SW 1271 (cell line): ENCODE results near the gene SORCS2.

ENCODE experiments used
- DNase-seq, 2 experiments: peaks; one replicate each; lab custom pipeline; 2025; lab: John Stamatoyannopoulos, UW

SORCS2 gene

DNA sequence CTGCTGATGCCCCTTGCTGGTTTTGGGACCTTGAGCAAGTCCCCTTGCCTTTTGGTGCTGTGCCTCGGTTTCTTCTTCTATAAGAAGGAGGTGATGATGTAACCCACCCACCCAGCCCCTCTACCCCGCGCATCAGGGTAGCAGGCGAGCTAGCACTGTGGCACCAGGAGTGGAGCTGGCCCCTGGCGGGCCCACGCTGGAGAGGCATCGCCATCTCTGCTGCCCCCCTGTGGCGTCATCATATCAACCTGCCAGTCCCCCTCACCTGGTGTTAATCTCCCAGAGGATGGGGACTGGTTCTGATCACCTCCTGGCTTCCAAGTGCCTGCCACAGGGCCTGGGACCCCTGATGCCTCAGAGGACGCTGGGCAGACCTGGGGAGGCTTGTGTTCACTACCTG lies 6.3 kb upstream of the SORCS2 start:
- DNase-seq: peak in 1 of 2 experiments; percentile 2

- no peak for DNase-seq
These were observed 5.7 kb upstream of the SORCS2 start for GRCh38 chr4:7186516-7187167.

GRCh38 chr4:7187168-7187535 lies 5.2 kb upstream of the SORCS2 start:
- DNase-seq: no peak

DNA sequence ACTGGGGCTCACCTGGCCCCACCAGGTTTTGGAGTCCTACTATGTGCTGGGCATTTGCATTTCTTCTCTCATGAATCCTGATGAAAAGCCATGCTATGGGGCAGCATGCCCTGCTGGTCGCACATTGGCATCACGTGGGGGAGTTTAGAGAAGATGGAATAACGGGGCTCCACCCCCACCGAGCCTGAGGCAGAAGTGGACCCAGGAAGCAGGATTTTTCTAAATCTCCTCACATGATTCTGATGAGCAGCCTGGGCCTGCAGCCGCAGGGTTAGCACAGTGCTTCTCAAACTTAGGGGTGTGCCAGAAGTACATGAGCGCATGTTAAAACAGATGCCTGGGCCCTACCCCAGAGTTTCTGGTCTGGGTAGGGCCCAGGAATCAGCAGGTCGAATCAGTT lies 4.6 kb upstream of the SORCS2 start:
- DNase-seq: no peak

DNA sequence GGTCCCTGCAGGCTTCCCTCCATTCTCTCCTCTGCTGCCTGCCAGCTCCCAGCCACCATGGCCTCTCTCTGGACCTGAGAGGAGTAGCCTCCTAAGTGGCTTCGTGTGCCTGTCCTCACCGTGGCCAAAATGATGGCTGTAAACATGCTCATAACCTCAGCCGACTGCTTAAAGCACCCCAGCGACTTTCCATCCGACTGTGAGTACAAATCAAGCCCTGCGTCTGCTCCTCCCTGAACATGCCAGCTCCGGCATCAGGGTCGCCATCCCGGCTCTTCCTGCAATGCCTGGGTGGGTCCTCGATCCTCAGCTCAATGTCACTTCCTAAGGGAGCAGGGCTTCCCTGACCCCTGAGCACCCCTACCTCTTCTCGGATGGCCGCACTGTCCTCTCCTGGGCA lies 3.3 kb upstream of the SORCS2 start:
- no peak for DNase-seq

GRCh38 chr4:7189475-7190277 lies 2.7 kb upstream of the SORCS2 start:
- DNase-seq: no peak

DNA sequence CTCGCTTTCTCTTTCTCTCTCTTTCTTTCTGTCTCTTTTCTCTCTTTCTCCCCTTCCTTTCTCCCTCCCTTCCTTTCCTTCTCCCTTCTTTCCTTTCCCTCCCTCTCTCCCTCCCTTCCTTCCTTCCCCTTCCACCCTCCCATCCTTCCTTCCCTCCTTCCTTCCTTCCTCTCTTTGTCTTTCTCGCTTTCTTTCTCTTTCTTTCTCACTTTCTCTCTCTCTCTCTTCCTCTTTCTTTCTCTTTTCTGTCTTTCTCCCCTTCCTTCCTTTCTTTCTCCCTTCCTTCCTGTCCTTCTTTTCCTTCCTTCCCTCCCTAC lies 2.1 kb upstream of the SORCS2 start:
- no peak for DNase-seq

DNA sequence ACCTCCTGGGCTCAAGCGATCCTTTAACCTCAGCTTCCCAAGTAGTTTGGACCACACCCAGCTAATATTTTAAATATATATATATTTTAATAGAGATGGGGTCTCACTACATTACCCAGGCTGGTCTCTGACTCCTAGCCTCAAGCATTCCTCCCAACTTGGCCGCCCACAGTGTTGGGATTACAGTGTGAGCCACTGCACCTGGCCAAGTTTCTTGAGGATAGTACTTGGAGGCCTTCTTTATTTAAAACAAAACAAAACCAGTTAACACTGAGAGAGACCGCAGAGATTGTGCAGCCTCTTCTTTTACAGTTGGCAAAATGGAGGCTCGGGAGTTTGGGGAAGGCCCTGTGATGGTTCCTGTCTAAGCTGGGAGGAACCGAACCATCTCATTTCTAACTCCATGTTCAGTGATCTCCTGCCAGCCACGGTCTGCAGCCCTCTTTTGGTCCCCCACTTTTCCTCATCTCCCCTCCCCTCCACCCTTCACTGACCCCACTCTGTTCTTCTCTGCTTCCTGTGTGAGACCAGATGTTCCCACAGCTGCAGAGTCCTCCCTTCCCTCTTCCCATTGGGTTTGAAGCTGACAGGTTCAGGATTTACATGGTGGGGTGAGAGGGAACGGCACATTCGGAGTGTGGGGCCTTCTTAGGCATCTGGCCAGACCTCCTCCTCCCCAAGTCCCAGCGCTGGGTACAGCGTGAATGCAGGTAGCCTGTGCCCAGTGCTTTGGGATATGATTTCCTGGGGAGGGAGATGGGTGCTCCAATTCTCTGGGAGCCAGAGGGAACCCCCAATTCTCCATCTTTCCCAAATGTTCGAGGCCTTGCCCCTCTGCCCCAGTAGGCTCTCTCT lies 1.4 kb upstream of the SORCS2 start:
- no peak for DNase-seq

GRCh38 chr4:7191546-7192251 lies 639 bp upstream of the SORCS2 start:
- no peak for DNase-seq

- no peak for DNase-seq
These were observed 956 bp downstream of the SORCS2 start for GRCh38 chr4:7193030-7193958.

- peak in 1 of 2 experiments; percentile 4 for DNase-seq
These were observed 2.2 kb downstream of the SORCS2 start for GRCh38 chr4:7194251-7195140.

- no peak for DNase-seq
These were observed 2.8 kb downstream of the SORCS2 start for GRCh38 chr4:7195141-7195515.

- DNase-seq: no peak
These were observed 3.4 kb downstream of the SORCS2 start for GRCh38 chr4:7195546-7196287.

DNA sequence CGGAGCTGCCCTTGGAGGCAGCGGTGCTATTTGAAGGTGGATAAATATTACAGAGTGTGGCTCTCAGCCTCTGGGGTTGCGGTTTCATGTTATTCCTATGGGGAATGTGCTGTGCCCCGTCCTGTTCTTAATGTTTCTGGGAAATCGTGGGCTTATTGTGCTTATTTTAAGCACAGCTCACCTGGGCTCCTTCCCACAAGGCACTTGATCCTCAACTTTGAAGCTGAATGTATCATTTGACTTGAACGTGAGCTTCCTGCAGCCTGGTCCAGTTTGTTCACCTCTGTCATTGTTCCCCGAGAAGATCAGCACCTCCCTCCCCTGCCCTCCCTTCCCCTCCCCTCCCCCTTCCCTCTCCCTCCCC lies 3.9 kb downstream of the SORCS2 start:
- no peak for DNase-seq

- no peak for DNase-seq
These were observed 4.4 kb downstream of the SORCS2 start for GRCh38 chr4:7196736-7197135.

GRCh38 chr4:7197910-7198309 lies 5.6 kb downstream of the SORCS2 start:
- DNase-seq: no peak

DNA sequence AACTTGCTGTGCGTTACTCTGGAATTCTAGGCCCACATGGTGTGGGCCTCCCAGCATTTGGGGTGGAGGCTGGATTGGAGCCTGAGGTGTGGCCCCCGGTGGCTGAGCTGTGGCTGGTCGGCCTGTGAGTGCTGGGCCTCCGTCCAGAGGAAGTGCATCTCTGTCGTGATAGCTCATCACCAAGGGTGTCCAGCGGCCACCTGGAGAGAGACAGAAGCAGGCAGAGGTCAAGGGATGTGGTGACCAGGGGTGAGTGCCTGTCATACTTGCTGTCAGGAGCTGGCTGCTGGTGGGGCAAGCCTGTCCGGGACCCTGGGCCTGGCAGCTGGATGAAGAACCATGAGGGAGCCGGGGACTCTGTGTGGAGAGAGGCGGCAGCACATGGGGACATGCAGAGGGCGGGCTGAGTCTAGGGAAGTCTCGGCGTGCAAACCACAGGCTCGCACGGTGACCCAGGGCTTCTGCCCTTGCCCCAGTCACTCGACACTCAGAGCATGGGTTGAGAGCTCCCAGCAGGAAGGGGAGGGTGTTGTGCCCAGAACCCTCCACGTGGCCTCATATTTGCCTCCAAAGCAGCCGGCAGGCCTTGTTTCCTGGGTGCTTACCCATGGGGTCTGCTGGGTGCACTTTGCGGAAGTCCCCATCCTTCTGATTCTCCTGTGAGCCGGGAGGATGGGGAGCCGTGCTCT lies 6.2 kb downstream of the SORCS2 start:
- DNase-seq: no peak

DNA sequence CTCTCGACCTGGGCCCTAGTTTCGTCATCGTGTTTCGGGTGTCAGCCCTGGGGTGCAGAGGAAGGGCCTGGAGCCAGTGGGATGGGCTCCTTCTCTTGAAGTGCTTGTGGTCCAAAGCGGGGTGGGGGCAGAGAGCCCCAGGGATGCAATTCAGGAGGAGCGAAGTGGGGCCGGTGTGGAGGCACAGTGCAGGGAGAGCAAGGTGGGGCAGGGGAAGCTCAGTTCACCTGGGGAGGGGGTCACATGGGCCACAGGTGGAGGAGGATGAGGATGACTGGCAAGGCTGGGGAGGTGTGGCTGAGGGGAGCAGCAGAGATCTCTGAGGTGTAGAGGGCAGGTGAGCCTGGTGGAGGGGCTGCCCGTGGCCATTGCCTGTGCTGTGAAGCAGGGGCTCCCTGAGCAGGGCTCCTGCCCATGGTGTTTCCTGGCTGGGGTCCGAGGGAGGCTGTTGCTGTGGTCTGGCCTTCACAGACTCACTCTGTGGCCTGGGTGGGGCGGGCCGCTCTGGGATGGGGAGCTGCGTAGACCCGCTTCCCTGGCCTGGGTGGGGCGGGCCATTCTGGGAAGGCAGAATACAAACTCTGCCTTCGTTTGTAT lies 6.9 kb downstream of the SORCS2 start:
- DNase-seq: no peak
